Activated naive CD4-positive, alpha-beta T cell treated with anti-CD3 and anti-CD28 coated beads, Interleukin-2, amount 50 U/mL, for 72 hours (primary cell): ENCODE results near the gene MSH5. TPM values are rescaled to one million over a fixed set of nuclear protein-coding genes. Genes with fewer than 3 reads are reported as not detected.

Experiments
- ATAC-seq, 2 donors: fragments of 150-1000 bp; cut with Tn5 transposase; 2 replicates each; pipeline ENCODE4 v1.10.0; 2021; ENCODE audit warnings: mild to moderate bottlenecking in 2 of 2, moderate library complexity in 2 of 2
- DNase-seq, 2 donors: peaks; one replicate each; pipeline ENCODE4 v3.0.0; 2021 to 2022; ENCODE audit warnings: low spot score in 2 of 2
- H3K27ac Mint-ChIP-seq, 2 donors: one replicate each; pipeline ENCODE4 v1.8.0; 2022; ENCODE audit warnings: mild to moderate bottlenecking in 2 of 2, mixed read lengths in 2 of 2
- H3K36me3 Mint-ChIP-seq, 2 donors: one replicate each; pipeline ENCODE4 v1.8.0; 2022; ENCODE audit warnings: mixed read lengths in 2 of 2
- H3K9me3 Mint-ChIP-seq, 2 donors: one replicate each; pipeline ENCODE4 v1.8.0; 2022; ENCODE audit warnings: mixed read lengths in 2 of 2
- total RNA-seq, 2 donors: library from RNA; stranded (reverse); gene quantifications; one replicate each; pipeline ENCODE4 v1.2.3, GENCODE V29; 2022

Gene MSH5
- 100 to 1,000 TPM; 116 to 158 TPM for total RNA-seq

- Mint-ChIP-seq H3K36me3 (peaks cover 37 to 59% of the 10 kb centered on the region in 2 donors), H3K9me3 (no peaks in the 10 kb centered on the region), H3K27ac (peak within 1 kb of the TSS; percentile 95 to 98)
- DNase-seq (peak; percentile 96 to 99), ATAC-seq (peak; percentile 83 to 87)
These were observed at the start of gene MSH5 for GRCh38 chr6:31739639-31740396. Gene MSH5 (plus strand): TSS chr6:31740005. CDS start chr6:31740467, 462 bp downstream.

GRCh38 chr6:31690231-31691077 is 49.4 kb upstream of the MSH5 start:
- Mint-ChIP-seq H3K27ac (peak overlapping the region; percentile 83 to 93), H3K36me3 (peaks cover 0 to 6% of the 10 kb centered on the region in 2 donors), H3K9me3 (no peaks in the 10 kb centered on the region)
- DNase-seq, result no peak
- peak in 1 of 2 donors; percentile 69 for ATAC-seq

DNA sequence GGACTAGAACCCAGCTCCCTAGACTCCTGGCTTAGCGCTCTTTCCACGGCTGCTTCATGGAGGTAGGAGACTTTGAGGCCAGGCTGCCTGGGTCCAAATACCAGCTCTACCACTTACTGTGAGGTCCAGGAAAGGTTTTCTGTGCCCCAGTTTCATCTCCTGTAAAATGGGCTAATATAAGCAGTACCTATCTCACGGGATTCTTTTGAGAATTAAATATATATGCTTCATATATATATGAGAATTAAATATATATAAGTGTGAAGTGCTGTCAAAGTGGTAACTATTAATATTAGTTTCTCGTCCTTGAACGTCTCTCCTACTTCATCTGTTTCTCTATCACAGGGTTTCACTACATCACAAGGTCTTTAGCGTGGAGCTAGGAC is 48.7 kb upstream of the MSH5 start:
- no peak for ATAC-seq
- no peak for DNase-seq
- Mint-ChIP-seq H3K27ac (no peak overlapping the region), H3K9me3 (no peaks in the 10 kb centered on the region), H3K36me3 (peaks cover 0 to 6% of the 10 kb centered on the region in 2 donors)

- no peaks in the 10 kb centered on the region for H3K9me3 Mint-ChIP-seq
- ATAC-seq (no peak), DNase-seq (no peak)
- peaks cover 0 to 6% of the 10 kb centered on the region in 2 donors for H3K36me3 Mint-ChIP-seq
- H3K27ac Mint-ChIP-seq, result no peak overlapping the region
These were observed 48.2 kb upstream of the MSH5 start for GRCh38 chr6:31691564-31692108.

- peak overlapping the region in 1 of 2 donors; percentile 67 for H3K27ac Mint-ChIP-seq
- DNase-seq, result no peak
- H3K9me3 Mint-ChIP-seq, result no peaks in the 10 kb centered on the region
These were observed 47.5 kb upstream of the MSH5 start for GRCh38 chr6:31692353-31692752.

DNA sequence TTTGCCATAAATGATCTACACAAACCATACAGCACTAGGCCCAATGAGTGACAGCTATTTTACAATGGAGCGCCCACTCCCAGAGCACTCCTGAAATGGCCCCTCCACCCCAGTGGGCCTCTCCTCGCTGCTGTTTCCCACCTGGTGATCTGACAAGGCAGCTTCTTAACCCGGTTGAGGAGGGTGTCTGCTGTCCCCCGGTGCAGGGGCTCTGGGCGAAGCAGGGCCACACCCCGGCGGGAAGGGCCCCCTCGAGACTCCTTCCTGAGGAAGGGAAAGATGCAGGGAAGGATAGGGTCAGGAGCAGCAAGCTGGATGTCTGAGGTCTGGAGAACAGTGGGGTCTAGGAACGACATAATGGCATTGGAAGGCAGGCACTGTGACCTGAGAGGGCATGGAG is 46.9 kb upstream of the MSH5 start:
- H3K36me3 Mint-ChIP-seq, result peaks cover 0 to 6% of the 10 kb centered on the region in 2 donors
- no peak for ATAC-seq
- DNase-seq, result no peak
- H3K9me3 Mint-ChIP-seq, result no peaks in the 10 kb centered on the region
- peak overlapping the region; percentile 56 to 67 for H3K27ac Mint-ChIP-seq

More at GRCh38 chr6:31692353-31692752, 47.5 kb upstream of the MSH5 start:
- H3K36me3 Mint-ChIP-seq, result peaks cover 0 to 6% of the 10 kb centered on the region in 2 donors
- no peak for ATAC-seq

GRCh38 chr6:31693535-31693934 is 46.3 kb upstream of the MSH5 start:
- Mint-ChIP-seq H3K9me3 (no peaks in the 10 kb centered on the region), H3K27ac (peak overlapping the region in 1 of 2 donors; percentile 56), H3K36me3 (peaks cover 0 to 6% of the 10 kb centered on the region in 2 donors)
- ATAC-seq, result no peak
- no peak for DNase-seq

GRCh38 chr6:31697555-31697954 is 42.2 kb upstream of the MSH5 start:
- Mint-ChIP-seq H3K27ac (peak overlapping the region; percentile 10 to 43), H3K36me3 (peaks cover 6 to 11% of the 10 kb centered on the region in 2 donors), H3K9me3 (no peaks in the 10 kb centered on the region)
- no peak for DNase-seq
- ATAC-seq, result peak in 1 of 2 donors; percentile 45

- ATAC-seq (no peak), DNase-seq (no peak)
- H3K27ac Mint-ChIP-seq, result no peak overlapping the region
- H3K9me3 Mint-ChIP-seq, result no peaks in the 10 kb centered on the region
- H3K36me3 Mint-ChIP-seq, result peaks cover 14% of the 10 kb centered on the region in 2 donors
These were observed 38.9 kb upstream of the MSH5 start for GRCh38 chr6:31700740-31701401.

GRCh38 chr6:31701666-31702404 is 38.0 kb upstream of the MSH5 start:
- ATAC-seq (no peak), DNase-seq (no peak)
- Mint-ChIP-seq H3K27ac (peak overlapping the region; percentile 94 to 98), H3K9me3 (no peaks in the 10 kb centered on the region), H3K36me3 (peaks cover 14% of the 10 kb centered on the region in 2 donors)

DNA sequence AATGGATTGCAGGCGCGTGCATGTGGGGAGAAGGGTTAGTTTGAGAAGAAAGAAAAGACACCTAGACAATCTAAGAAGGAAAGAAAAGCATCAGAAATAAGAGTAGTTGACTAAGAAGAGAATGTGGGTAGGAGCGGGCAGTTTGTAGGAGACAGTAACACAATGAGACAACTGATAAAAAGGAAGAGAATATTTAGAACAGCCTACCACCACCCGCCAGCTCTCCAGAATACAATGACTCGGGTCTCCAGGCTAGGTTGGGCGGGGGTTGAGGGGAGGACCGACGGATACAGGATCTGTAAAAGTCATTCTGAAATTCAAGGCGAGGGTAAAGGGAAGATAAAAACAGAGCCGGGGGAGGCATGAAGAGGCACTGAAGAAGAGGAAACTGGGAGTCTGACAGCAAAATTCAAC is 37.4 kb upstream of the MSH5 start:
- DNase-seq, result peak in 1 of 2 donors; percentile 30
- no peaks in the 10 kb centered on the region for H3K9me3 Mint-ChIP-seq
- peak overlapping the region; percentile 94 to 98 for H3K27ac Mint-ChIP-seq
- H3K36me3 Mint-ChIP-seq, result peaks cover 14% of the 10 kb centered on the region in 2 donors
- peak; percentile 28 to 52 for ATAC-seq

GRCh38 chr6:31702819-31703716 is 36.7 kb upstream of the MSH5 start, which contains the start of gene ABHD16A:
Gene ABHD16A (minus strand): TSS chr6:31703324. CDS start chr6:31703281, 43 bp downstream.
- peak within 1 kb of the TSS; percentile 94 to 98 for H3K27ac Mint-ChIP-seq

GRCh38 chr6:31705931-31706330 is 33.9 kb upstream of the MSH5 start:
- DNase-seq (no peak), ATAC-seq (no peak)
- Mint-ChIP-seq H3K9me3 (no peaks in the 10 kb centered on the region), H3K36me3 (peaks cover 14% of the 10 kb centered on the region in 2 donors), H3K27ac (no peak overlapping the region)

More at GRCh38 chr6:31702819-31703716, 36.7 kb upstream of the MSH5 start, which contains the start of gene ABHD16A:
- Mint-ChIP-seq H3K9me3 (no peaks in the 10 kb centered on the region), H3K36me3 (peaks cover 14% of the 10 kb centered on the region in 2 donors)
- peak; percentile 96 to 97 for ATAC-seq
- DNase-seq, result peak; percentile 94 to 96

DNA sequence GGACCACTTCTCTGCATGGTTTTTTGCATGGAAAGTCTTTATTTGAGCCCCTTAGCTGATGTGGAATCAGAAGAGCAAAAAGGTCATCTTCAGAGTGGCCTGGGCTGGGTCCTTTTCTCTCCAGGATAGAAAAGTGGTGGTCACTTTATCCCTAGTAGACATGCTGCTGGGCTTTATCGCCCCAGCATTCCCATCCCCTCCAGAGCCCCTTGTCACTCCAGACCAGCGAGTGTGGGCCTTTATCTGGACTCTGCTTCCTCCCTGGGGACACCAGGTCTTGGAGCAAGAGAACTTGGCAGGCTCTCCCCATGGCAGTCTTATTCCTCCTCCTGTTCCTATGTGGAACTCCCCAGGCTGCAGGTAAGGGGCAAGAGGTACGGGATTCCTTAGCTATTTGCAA is 33.2 kb upstream of the MSH5 start, which contains the start of gene LY6G6F:
Gene LY6G6F, plus strand, starts transcription at position 268 of the 400 bp plus-strand sequence. Its CDS starts 41 bp downstream, at position 309.
- no peaks in the 10 kb centered on the region for H3K9me3 Mint-ChIP-seq
- ATAC-seq (no peak), DNase-seq (no peak)
- H3K36me3 Mint-ChIP-seq, result peaks cover 14% of the 10 kb centered on the region in 2 donors
- peak within 1 kb of the TSS; percentile 14 to 22 for H3K27ac Mint-ChIP-seq

- ATAC-seq (no peak), DNase-seq (no peak)
- Mint-ChIP-seq H3K27ac (peak overlapping the region in 1 of 2 donors; percentile 22), H3K9me3 (no peaks in the 10 kb centered on the region), H3K36me3 (peaks cover 6% of the 10 kb centered on the region in 2 donors)
These were observed 32.1 kb upstream of the MSH5 start for GRCh38 chr6:31707701-31708100.
